Nephron (organoid): ENCODE results near the gene MAFG.

Experiments
- H3K27ac Mint-ChIP-seq, 3 experiments: 2 replicates each; pipeline ENCODE4 v1.8.0; 2020; ENCODE audit warnings: mixed read lengths in 3 of 3, mild to moderate bottlenecking in 2 of 3, moderate library complexity in 1 of 3
- H3K27me3 Mint-ChIP-seq: 2 replicates; pipeline ENCODE4 v1.8.0; 2021; ENCODE audit warnings: low read depth, mild to moderate bottlenecking, moderate library complexity, mixed read lengths
- H3K36me3 Mint-ChIP-seq: 2 replicates; pipeline ENCODE4 v1.8.0; 2020; ENCODE audit warnings: low read depth, mixed read lengths
- H3K4me1 Mint-ChIP-seq: 2 replicates; pipeline ENCODE4 v1.8.0; 2020; ENCODE audit warnings: mixed read lengths
- H3K4me3 Mint-ChIP-seq, 3 experiments: 2 replicates each; pipeline ENCODE4 v1.8.0; 2020; ENCODE audit warnings: mild to moderate bottlenecking in 3 of 3, mixed read lengths in 3 of 3, moderate library complexity in 2 of 3
- H3K9me3 Mint-ChIP-seq: 2 replicates; pipeline ENCODE4 v1.8.0; 2020; ENCODE audit warnings: mixed read lengths
- TF ChIP-seq, protein P1 (sequence below), 3 experiments: fragments of 200-600 bp; sonication (generic); IDR thresholded peaks; one replicate each; pipeline ENCODE4 v1.5.0; 2021; ENCODE audit warnings: antibody characterized with exemption in 3 of 3; ENCODE audit not compliant: unreplicated experiment in 3 of 3

The MAFG gene

DNA sequence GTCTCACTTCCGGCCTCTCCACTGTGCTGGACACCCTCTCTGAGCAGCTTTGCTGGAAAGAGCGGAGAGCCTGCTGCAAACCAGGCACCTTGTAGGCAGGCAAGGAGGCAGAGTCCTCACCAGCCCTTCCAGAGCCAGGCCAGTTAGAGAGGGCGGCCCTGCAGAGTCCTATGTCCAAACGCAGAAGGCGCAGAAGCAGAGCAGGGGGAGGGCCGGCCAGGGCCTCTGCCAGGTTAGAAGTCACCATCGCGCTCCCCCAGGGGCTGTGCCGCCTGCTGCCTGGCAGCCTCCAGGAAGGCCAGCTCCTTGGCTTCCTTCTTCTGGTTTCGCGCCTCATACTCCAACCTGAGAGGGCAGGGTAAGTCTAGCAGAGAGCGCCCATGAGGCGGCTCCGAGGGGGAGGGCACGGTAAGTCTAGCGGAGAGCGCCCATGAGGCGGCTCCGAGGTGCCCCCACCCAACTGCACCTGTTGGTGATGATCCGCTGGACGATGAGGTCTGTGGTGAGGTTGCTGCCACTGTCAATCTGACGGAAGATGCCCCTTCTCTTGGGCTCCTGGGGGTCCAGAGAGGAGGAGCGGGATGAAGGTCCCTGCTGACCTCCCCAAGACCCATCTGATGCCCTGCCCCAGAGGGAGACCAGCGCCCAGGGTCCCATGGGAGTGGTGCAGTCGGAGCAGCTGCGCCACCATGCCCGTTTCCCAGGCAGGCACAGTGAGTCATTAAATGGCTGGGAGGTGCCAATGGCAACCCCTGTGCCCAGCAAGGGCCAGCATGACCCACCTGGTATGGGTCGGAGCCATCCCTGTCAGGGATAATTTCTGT is 22.7 kb downstream of the MAFG start:
- Mint-ChIP-seq H3K4me3 (no peak overlapping the region), H3K36me3 (peaks cover 13% of the 10 kb centered on the region), H3K27ac (no peak overlapping the region), H3K9me3 (no peaks in the 10 kb centered on the region), H3K4me1 (no peaks in the 10 kb centered on the region), H3K27me3 (peaks cover 16% of the 10 kb centered on the region)
- TF ChIP-seq, protein P1, sequence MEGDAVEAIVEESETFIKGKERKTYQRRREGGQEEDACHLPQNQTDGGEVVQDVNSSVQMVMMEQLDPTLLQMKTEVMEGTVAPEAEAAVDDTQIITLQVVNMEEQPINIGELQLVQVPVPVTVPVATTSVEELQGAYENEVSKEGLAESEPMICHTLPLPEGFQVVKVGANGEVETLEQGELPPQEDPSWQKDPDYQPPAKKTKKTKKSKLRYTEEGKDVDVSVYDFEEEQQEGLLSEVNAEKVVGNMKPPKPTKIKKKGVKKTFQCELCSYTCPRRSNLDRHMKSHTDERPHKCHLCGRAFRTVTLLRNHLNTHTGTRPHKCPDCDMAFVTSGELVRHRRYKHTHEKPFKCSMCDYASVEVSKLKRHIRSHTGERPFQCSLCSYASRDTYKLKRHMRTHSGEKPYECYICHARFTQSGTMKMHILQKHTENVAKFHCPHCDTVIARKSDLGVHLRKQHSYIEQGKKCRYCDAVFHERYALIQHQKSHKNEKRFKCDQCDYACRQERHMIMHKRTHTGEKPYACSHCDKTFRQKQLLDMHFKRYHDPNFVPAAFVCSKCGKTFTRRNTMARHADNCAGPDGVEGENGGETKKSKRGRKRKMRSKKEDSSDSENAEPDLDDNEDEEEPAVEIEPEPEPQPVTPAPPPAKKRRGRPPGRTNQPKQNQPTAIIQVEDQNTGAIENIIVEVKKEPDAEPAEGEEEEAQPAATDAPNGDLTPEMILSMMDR (IDR thresholded peaks at IDR 0.05; ENCODE audit: unreplicated experiment in 3 of 3): no peak

DNA sequence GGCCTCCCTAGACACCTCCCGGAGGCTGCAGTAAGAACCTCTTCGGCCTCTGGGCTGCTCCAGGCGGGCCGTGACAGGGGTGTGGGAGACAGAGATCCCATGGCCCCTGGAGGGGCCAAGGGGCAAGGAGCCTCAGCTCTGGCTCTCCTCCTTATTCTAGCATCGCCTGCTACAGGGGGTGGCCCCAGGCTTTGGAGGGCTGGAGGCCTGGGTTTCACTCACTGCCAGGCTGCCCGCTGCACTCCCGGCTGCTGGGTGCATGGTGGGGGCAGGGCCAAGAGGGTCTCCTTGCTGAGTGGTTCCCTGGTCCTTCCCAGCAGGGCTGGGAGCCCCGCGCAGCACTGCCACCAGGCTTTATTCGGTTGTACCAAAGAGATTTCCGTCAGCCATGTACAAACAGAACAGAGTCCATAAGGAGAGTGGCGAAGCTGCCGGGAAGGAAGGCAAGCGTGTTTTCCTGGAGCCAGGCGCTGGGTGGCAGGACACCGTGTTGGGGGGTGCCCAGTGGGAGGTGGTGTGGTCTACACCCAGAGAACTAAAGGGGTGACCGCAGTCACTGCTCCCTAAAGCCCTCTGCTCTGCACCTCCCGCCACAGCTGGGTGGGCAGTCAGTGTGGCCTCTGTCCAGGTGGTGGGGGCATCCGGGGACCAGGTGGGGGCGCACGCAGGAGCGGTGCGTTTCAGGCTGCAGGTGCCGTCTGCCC is 23.5 kb downstream of the MAFG start:
- Mint-ChIP-seq H3K4me1 (no peaks in the 10 kb centered on the region), H3K27ac (no peak overlapping the region), H3K36me3 (peaks cover 14% of the 10 kb centered on the region), H3K4me3 (no peak overlapping the region), H3K27me3 (peaks cover 16% of the 10 kb centered on the region), H3K9me3 (no peaks in the 10 kb centered on the region)
- TF ChIP-seq, protein P1 (IDR thresholded peaks at IDR 0.05; ENCODE audit: unreplicated experiment in 3 of 3): no peak

DNA sequence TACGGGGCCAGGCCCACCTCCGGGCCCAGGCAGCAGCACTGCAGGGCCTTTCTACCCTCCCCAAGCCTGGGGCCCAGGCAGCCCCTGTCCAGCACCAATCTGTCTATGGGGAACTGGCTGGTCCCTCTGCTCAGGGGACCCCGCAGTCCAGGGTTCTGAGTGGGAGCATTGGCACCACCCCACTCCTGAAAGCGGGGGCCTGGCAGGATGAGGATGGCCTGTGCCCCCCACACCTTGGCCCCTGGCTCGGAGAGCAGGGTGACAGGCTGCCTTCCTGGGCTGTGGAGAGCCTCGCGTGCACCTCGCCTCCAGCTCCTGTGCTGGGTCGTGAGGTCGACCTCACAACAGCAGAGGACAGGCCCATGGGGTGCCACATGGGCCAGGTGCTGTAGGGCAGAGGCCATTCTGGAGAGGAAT is 24.1 kb downstream of the MAFG start:
- Mint-ChIP-seq H3K27ac (no peak overlapping the region), H3K27me3 (peaks cover 16% of the 10 kb centered on the region), H3K4me1 (no peaks in the 10 kb centered on the region), H3K4me3 (peak overlapping the region in 1 of 3 experiments; percentile 60), H3K36me3 (peaks cover 14% of the 10 kb centered on the region), H3K9me3 (no peaks in the 10 kb centered on the region)
- TF ChIP-seq, protein P1 (IDR thresholded peaks at IDR 0.05; ENCODE audit: unreplicated experiment in 3 of 3): no peak

DNA sequence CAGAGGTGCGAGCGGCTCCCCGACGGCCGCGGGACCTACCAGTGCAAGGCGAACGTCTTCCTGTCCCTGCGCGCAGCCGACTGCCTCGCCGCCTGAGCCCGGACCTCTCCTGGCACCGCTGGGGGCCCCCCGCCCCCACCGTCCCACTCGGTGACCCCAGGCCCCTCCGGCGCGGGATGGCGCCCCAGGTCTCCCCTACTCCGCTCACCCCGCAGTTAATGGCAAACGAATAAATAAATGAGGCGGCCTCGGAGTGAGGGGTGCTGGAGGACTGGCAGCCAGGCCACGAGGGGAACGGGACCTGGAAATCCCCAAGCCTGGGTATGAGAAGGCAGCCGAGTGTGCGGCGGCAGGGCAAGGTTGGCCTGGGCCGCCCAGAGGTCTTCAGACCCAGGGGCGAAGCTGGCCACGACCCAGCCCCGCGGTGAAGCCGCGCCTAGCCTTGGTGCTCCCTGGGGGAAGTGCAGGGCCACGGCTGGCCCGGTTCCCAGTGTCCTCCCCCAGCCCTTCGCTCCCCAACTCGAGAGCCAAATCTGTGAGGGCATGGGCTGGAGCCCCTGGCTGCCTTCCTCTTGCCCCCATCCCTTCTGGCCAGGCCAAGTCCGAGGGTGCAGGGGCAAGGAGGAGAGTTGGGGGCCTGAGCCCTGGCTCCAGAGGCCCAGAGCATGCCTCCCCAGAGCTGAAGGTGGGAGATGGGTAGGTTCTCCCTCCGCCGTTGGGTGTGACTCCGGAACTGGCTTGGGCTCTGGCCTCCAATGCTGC is 24.7 kb downstream of the MAFG start:
- Mint-ChIP-seq H3K27me3 (peaks cover 16% of the 10 kb centered on the region), H3K9me3 (no peaks in the 10 kb centered on the region), H3K36me3 (peaks cover 17% of the 10 kb centered on the region), H3K4me1 (no peaks in the 10 kb centered on the region), H3K4me3 (no peak overlapping the region), H3K27ac (no peak overlapping the region)
- TF ChIP-seq, protein P1 (IDR thresholded peaks at IDR 0.05; ENCODE audit: unreplicated experiment in 3 of 3): no peak

DNA sequence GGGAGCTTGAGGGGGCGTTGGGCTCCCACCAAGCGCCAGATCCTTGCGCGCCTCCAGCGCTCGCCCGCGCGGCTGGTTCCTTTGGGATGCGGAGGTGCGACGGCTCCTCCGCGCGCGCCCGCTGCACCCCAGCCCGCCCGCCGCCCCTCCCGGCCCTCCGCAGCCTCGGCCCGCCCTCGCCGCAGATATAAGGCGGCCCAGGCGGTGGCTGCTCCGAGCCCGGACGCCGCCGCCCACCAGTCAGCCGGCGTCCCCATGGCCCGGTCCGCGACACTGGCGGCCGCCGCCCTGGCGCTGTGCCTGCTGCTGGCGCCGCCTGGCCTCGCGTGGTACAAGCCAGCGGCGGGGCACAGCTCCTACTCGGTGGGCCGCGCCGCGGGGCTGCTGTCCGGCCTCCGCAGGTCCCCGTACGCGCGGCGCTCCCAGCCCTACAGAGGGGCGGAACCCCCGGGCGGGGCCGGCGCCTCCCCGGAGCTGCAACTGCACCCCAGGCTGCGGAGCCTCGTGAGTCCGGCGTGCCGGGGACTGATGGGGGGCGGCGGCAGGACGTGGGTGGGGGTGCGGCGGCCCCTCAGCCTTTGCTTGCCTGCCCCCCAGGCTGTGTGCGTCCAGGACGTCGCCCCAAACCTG is 25.4 kb downstream of the MAFG start, which contains the start of gene NPB:
NPB (plus strand) TSS at position 216 of the 630 bp plus-strand sequence; CDS start at position 256, 40 bp downstream.
- peaks cover 16% of the 10 kb centered on the region for H3K27me3 Mint-ChIP-seq
- no peaks in the 10 kb centered on the region for H3K9me3 Mint-ChIP-seq
- TF ChIP-seq, protein P1 (IDR thresholded peaks at IDR 0.05; ENCODE audit: unreplicated experiment in 3 of 3): no peak
- H3K4me3 Mint-ChIP-seq: peak within 1 kb of the TSS; percentile 29 to 58 (median 39)
- H3K27ac Mint-ChIP-seq: no peak within 1 kb of the TSS
- H3K36me3 Mint-ChIP-seq: peaks cover 19% of the 10 kb centered on the region
- no peaks in the 10 kb centered on the region for H3K4me1 Mint-ChIP-seq
